Measurements from ENCODE around the gene COL26A1.
A peak's percentile ranks its signal among the peaks of the same experiment; 100 is the strongest.
"Not testable (repeated sequence)": the region's sequence is repeated elsewhere in the genome, so short reads cannot be mapped to it uniquely, and the experiment has no call there.

Gene COL26A1

GRCh38 chr7:101362334-101363195, at the start of gene COL26A1:
COL26A1 (plus strand) TSS chr7:101362875; CDS start chr7:101363033, 158 bp downstream.
- peak within 1 kb of the TSS; percentile 69 for H3K4me3 ChIP-seq (ENCODE audit: low read depth, low read length)

- H3K4me3 ChIP-seq (ENCODE audit: low read depth, low read length), result no peak overlapping the region
Measured at GRCh38 chr7:101315336-101315735, 47.3 kb upstream of the COL26A1 start.

- H3K4me3 ChIP-seq (ENCODE audit: low read depth, low read length), result no peak overlapping the region
Measured at GRCh38 chr7:101319401-101319800, 43.3 kb upstream of the COL26A1 start.

- H3K4me3 ChIP-seq (ENCODE audit: low read depth, low read length), result peak within 1 kb of the TSS; percentile 75
Measured at GRCh38 chr7:101321491-101322401, 40.9 kb upstream of the COL26A1 start, which contains the start of gene IFT22. IFT22 (minus strand) TSS chr7:101321812; CDS start chr7:101321709, 103 bp downstream.

- no peak overlapping the region for H3K4me3 ChIP-seq (ENCODE audit: low read depth, low read length)
Measured at GRCh38 chr7:101328159-101328558, 34.5 kb upstream of the COL26A1 start.

GRCh38 chr7:101330011-101330484, 32.6 kb upstream of the COL26A1 start:
- no peak overlapping the region for H3K4me3 ChIP-seq (ENCODE audit: low read depth, low read length)

- H3K4me3 ChIP-seq (ENCODE audit: low read depth, low read length), result no peak overlapping the region
Measured at GRCh38 chr7:101332026-101332425, 30.6 kb upstream of the COL26A1 start.

- H3K4me3 ChIP-seq (ENCODE audit: low read depth, low read length), result no peak overlapping the region
Measured at GRCh38 chr7:101333912-101334311, 28.8 kb upstream of the COL26A1 start.

- H3K4me3 ChIP-seq (ENCODE audit: low read depth, low read length), result no peak overlapping the region
Measured at GRCh38 chr7:101340379-101340778, 22.3 kb upstream of the COL26A1 start.

- H3K4me3 ChIP-seq (ENCODE audit: low read depth, low read length), result no peak overlapping the region
Measured at GRCh38 chr7:101342892-101343291, 19.8 kb upstream of the COL26A1 start.

- no peak overlapping the region for H3K4me3 ChIP-seq (ENCODE audit: low read depth, low read length)
Measured at GRCh38 chr7:101347477-101347876, 15.2 kb upstream of the COL26A1 start.

GRCh38 chr7:101348456-101349067, 14.1 kb upstream of the COL26A1 start:
- H3K4me3 ChIP-seq (ENCODE audit: low read depth, low read length), result not testable (repeated sequence)

GRCh38 chr7:101349300-101349699, 13.4 kb upstream of the COL26A1 start:
- H3K4me3 ChIP-seq (ENCODE audit: low read depth, low read length), result not testable (repeated sequence)

- no peak overlapping the region for H3K4me3 ChIP-seq (ENCODE audit: low read depth, low read length)
Measured at GRCh38 chr7:101352920-101353308, 9.8 kb upstream of the COL26A1 start.

GRCh38 chr7:101357433-101357832, 5.2 kb upstream of the COL26A1 start:
- no peak overlapping the region for H3K4me3 ChIP-seq (ENCODE audit: low read depth, low read length)

GRCh38 chr7:101363196-101363733, 590 bp downstream of the COL26A1 start:
- peak overlapping the region; percentile 69 for H3K4me3 ChIP-seq (ENCODE audit: low read depth, low read length)

GRCh38 chr7:101363734-101364374, 1.2 kb downstream of the COL26A1 start:
- H3K4me3 ChIP-seq (ENCODE audit: low read depth, low read length), result peak overlapping the region; percentile 62

GRCh38 chr7:101365956-101366355, 3.3 kb downstream of the COL26A1 start:
- no peak overlapping the region for H3K4me3 ChIP-seq (ENCODE audit: low read depth, low read length)

- no peak overlapping the region for H3K4me3 ChIP-seq (ENCODE audit: low read depth, low read length)
Measured at GRCh38 chr7:101367676-101368075, 5.0 kb downstream of the COL26A1 start.
